K562 (cell line): ENCODE data around the gene CERS6. TPM values are rescaled to one million over a fixed set of nuclear protein-coding genes. Genes with fewer than 3 reads are reported as not detected.

Experiments
- DEAF1 ChIP-seq: fragments of 450-650 bp; formaldehyde crosslinking; IDR thresholded peaks from 2 replicates; pipeline ENCODE4 v1.4.0; 2020; ENCODE audit warnings: mild to moderate bottlenecking, moderate library complexity
- GMEB1 ChIP-seq: fragments of 250-450 bp; sonication (Bioruptor Pico); IDR thresholded peaks from 2 replicates; pipeline ENCODE4 v1.4.0; 2020; ENCODE audit warnings: mild to moderate bottlenecking
- ID3 ChIP-seq, 2 experiments: fragments of 250-450 bp in 1 of 2; fragments of 450-650 bp in 1 of 2; sonication (Bioruptor Pico) in 1 of 2; IDR thresholded peaks; 2 replicates each; pipeline versions ENCODE4 v1.6.1 to v1.8.0; 2016 to 2021; ENCODE audit warnings: mild to moderate bottlenecking in 2 of 2, moderate library complexity in 2 of 2, missing compliant biosample characterization in 1 of 2, missing genetic modification characterization in 1 of 2
- RAD21 ChIP-seq, 2 experiments: fragments of 250-450 bp in 1 of 2; fragments of 450-650 bp in 1 of 2; sonication (Bioruptor Pico) in 1 of 2; formaldehyde crosslinking in 1 of 2; IDR thresholded peaks in 1 of 2; conservative IDR thresholded peaks in 1 of 2; 2 replicates each; pipeline versions ENCODE4 v1.4.0 to v1.8.0; 2020 to 2022; ENCODE audit warnings: mild to moderate bottlenecking in 2 of 2, moderate library complexity in 1 of 2
- RUNX1 ChIP-seq: sonication (generic); IDR thresholded peaks from 2 replicates; pipeline ENCODE4 v1.6.1; 2016; ENCODE audit warnings: antibody characterized with exemption, low read depth
- STAT5A ChIP-seq: IDR thresholded peaks from 2 replicates; pipeline ENCODE4 v1.6.1; 2012; ENCODE audit warnings: low read length, inconsistent platforms, borderline replicate concordance
- ZKSCAN3 ChIP-seq: fragments of 250-450 bp; sonication (Bioruptor Pico); IDR thresholded peaks from 2 replicates; pipeline ENCODE4 v1.4.0; 2020
- ZNF239 ChIP-seq: fragments of 250-450 bp; sonication (Bioruptor Pico); IDR thresholded peaks from 2 replicates; pipeline ENCODE4 v1.4.0; 2020; ENCODE audit warnings: mild to moderate bottlenecking
- ZNF41 ChIP-seq: fragments of 250-450 bp; sonication (Bioruptor Pico); conservative IDR thresholded peaks from 2 replicates; pipeline ENCODE4 v1.4.0; 2020; ENCODE audit warnings: mild to moderate bottlenecking
- ZNF76 ChIP-seq: fragments of 250-450 bp; sonication (Bioruptor Pico); IDR thresholded peaks from 2 replicates; pipeline ENCODE4 v1.4.0; 2020; ENCODE audit warnings: mild to moderate bottlenecking, moderate library complexity, borderline replicate concordance
- ZNF766 ChIP-seq: fragments of 200-800 bp; sonication (Bioruptor generic); conservative IDR thresholded peaks from 2 replicates; pipeline ENCODE4 v1.6.1; 2016; ENCODE audit warnings: missing genetic modification characterization, missing compliant biosample characterization
- polyA plus RNA-seq, 8 experiments: library from polyadenylated mRNA; depleted of rRNA in 4 of 8; stranded (reverse) in 5 of 8; unstranded in 3 of 8; fragments of >200 nt; fragmentation: Nextera tagmentation in 2 of 8; fragmentation: Illumina TruSeq in 1 of 8; extraction: Ambion mirVana in 2 of 8; extraction: Trizol in 1 of 8; gene quantifications; 2 replicates each; pipeline versions ENCODE4 v1.2.1 to v1.2.3, GENCODE V29; 2011 to 2014; ENCODE audit warnings: inconsistent platforms in 1 of 8, missing spikeins in 1 of 8
- total RNA-seq, 7 experiments: library from RNA; depleted of rRNA in 6 of 7; stranded (reverse); fragments of >200 nt in 6 of 7; fragmentation: Illumina TruSeq in 2 of 7; extraction: Trizol in 2 of 7; gene quantifications; 2 replicates each; pipeline versions ENCODE4 v1.2.1 to v1.2.3, GENCODE V29; 2011 to 2021; ENCODE audit warnings: low replicate concordance in 1 of 7

The CERS6 gene
- total and polyA plus RNA-seq, 9 of the 15 experiments (the other 6 are each of a cell fraction or from before 2014, with no cell fraction given): 1.6 to 13.6 (median 11.4) TPM

- TF ChIP-seq ID3 (CRISPR knock-in tag; IDR thresholded peaks at IDR 0.05) (no peak), ID3 (tag; IDR thresholded peaks at IDR 0.05) (peak; percentile 40; the same call in 1 of the 2 replicates), GMEB1 (CRISPR knock-in tag) (no peak), DEAF1 (peak; percentile 50; the same call in 1 of the 2 replicates), ZNF239 (CRISPR knock-in tag) (peak; percentile 30; the same call in 1 of the 2 replicates), STAT5A (no peak), RUNX1 (no peak), ZNF41 (CRISPR knock-in tag) (0 out of 2 replicates have a peak, but pooled peaks have one; percentile 23), ZKSCAN3 (CRISPR knock-in tag) (no peak), ZNF76 (CRISPR knock-in tag) (no peak), ZNF766 (0 out of 2 replicates have a peak, but pooled peaks have one; percentile 18), RAD21 (CRISPR knock-in tag; conservative IDR thresholded peaks at IDR 0.05 in 1 of 2, IDR thresholded peaks at IDR 0.05 in 1 of 2) (peak; percentile 55 to 60)
Measured at GRCh38 chr2:168712053-168712452, 256.0 kb downstream of the CERS6 start (continued).
